NCI-H1105 treated with DMSO at 0.1 percent for 48 hours (cell line): ENCODE measurements around the gene PDPK1.
"Not testable (repeated sequence)": the region's sequence is repeated elsewhere in the genome, so short reads cannot be mapped to it uniquely, and the experiment has no call there.

Source experiments
- DNase-seq: peaks from one replicate; lab custom pipeline; 2025; lab: John Stamatoyannopoulos, UW

PDPK1 gene

GRCh38 chr16:2611877-2612276, 74.1 kb downstream of the PDPK1 start:
- DNase-seq: not testable (repeated sequence)

- DNase-seq: not testable (repeated sequence)
Observed at GRCh38 chr16:2613251-2613650, 75.4 kb downstream of the PDPK1 start.

- DNase-seq: no peak
Observed at GRCh38 chr16:2614761-2615191, 77.0 kb downstream of the PDPK1 start.

GRCh38 chr16:2618964-2619363, 81.1 kb downstream of the PDPK1 start:
- DNase-seq: not testable (repeated sequence)

- not testable (repeated sequence) for DNase-seq
Observed at GRCh38 chr16:2619628-2620027, 81.8 kb downstream of the PDPK1 start.

GRCh38 chr16:2620870-2621269, 83.0 kb downstream of the PDPK1 start:
- not testable (repeated sequence) for DNase-seq

- not testable (repeated sequence) for DNase-seq
Observed at GRCh38 chr16:2621395-2621794, 83.6 kb downstream of the PDPK1 start.

- not testable (repeated sequence) for DNase-seq
Observed at GRCh38 chr16:2627075-2627474, 89.3 kb downstream of the PDPK1 start.

GRCh38 chr16:2631203-2631602, 93.4 kb downstream of the PDPK1 start:
- not testable (repeated sequence) for DNase-seq

GRCh38 chr16:2632291-2632690, 94.5 kb downstream of the PDPK1 start:
- not testable (repeated sequence) for DNase-seq

GRCh38 chr16:2639071-2639721, 101.4 kb downstream of the PDPK1 start:
- not testable (repeated sequence) for DNase-seq

GRCh38 chr16:2639722-2640072, 101.9 kb downstream of the PDPK1 start:
- not testable (repeated sequence) for DNase-seq

- DNase-seq: not testable (repeated sequence)
Observed at GRCh38 chr16:2642561-2642960, 104.7 kb downstream of the PDPK1 start.

GRCh38 chr16:2644754-2645453, 107.1 kb downstream of the PDPK1 start:
- DNase-seq: not testable (repeated sequence)

- DNase-seq: not testable (repeated sequence)
Observed at GRCh38 chr16:2651268-2651871, 113.5 kb downstream of the PDPK1 start.
